Neutrophil (primary cell): ENCODE measurements around the gene MAST4.
A peak's percentile ranks its signal among the peaks of the same experiment; 100 is the strongest.
"Not testable (repeated sequence)": the region's sequence is repeated elsewhere in the genome, so short reads cannot be mapped to it uniquely, and the experiment has no call there.

ENCODE experiments used
- H3K27ac ChIP-seq: fragments of 200-600 bp; sonication (generic); 2 replicates; pipeline ENCODE4 v1.5.1; 2016; ENCODE audit warnings: mild to moderate bottlenecking, moderate library complexity
- H3K27me3 ChIP-seq: fragments of 200-600 bp; sonication (generic); 2 replicates; pipeline ENCODE4 v1.6.0; 2016; ENCODE audit warnings: mild to moderate bottlenecking
- H3K36me3 ChIP-seq: fragments of 200-600 bp; sonication (generic); 2 replicates; pipeline ENCODE4 v1.5.1; 2017
- H3K4me1 ChIP-seq, 2 experiments: fragments of 200-600 bp in 1 of 2; sonication (generic) in 1 of 2; 1 replicate in 1 of 2; 2 replicates in 1 of 2; pipeline versions ENCODE4 v1.5.1 to v1.6.1; 2013 to 2016; ENCODE audit warnings: low read depth in 1 of 2, low read length in 1 of 2, mild to moderate bottlenecking in 1 of 2, moderate library complexity in 1 of 2; ENCODE audit not compliant: control insufficient read depth in 1 of 2, insufficient read depth in 1 of 2
- H3K4me3 ChIP-seq, 2 experiments: fragments of 200-600 bp in 1 of 2; sonication (generic) in 1 of 2; 1 replicate in 1 of 2; 2 replicates in 1 of 2; pipeline ENCODE4 v1.5.1; 2013 to 2016; ENCODE audit warnings: low read depth in 1 of 2, low read length in 1 of 2, mild to moderate bottlenecking in 1 of 2, moderate library complexity in 1 of 2
- H3K9me3 ChIP-seq: fragments of 200-600 bp; sonication (generic); 2 replicates; pipeline ENCODE4 v1.5.1; 2016
- CTCF ChIP-seq: fragments of 200-600 bp; sonication (generic); IDR thresholded peaks from 2 replicates; pipeline ENCODE4 v1.5.1; 2016; ENCODE audit warnings: antibody characterized with exemption

MAST4 gene

GRCh38 chr5:67164856-67165525, 568.8 kb downstream of the MAST4 start:
- Histone ChIP-seq H3K9me3 (no peaks in the 10 kb centered on the region), H3K36me3 (no peaks in the 10 kb centered on the region), H3K27me3 (no peaks in the 10 kb centered on the region), H3K4me3 (no peak overlapping the region), H3K4me1 (peaks cover 10 to 13% of the 10 kb centered on the region in 2 experiments), H3K27ac (no peak overlapping the region)
- TF ChIP-seq CTCF: no peak

- H3K36me3 ChIP-seq: no peaks in the 10 kb centered on the region
- peak; percentile 73 for TF ChIP-seq CTCF
- peak overlapping the region; percentile 41 to 68 for H3K4me3 ChIP-seq
- no peaks in the 10 kb centered on the region for H3K9me3 ChIP-seq
- no peaks in the 10 kb centered on the region for H3K27me3 ChIP-seq
- H3K27ac ChIP-seq: peak overlapping the region; percentile 75
- peaks cover 10 to 13% of the 10 kb centered on the region in 2 experiments for H3K4me1 ChIP-seq
Observed at GRCh38 chr5:67165526-67166459, 569.6 kb downstream of the MAST4 start.

GRCh38 chr5:67166460-67167285, 570.5 kb downstream of the MAST4 start:
- Histone ChIP-seq H3K36me3 (no peaks in the 10 kb centered on the region), H3K4me1 (peaks cover 10 to 13% of the 10 kb centered on the region in 2 experiments), H3K27me3 (no peaks in the 10 kb centered on the region), H3K27ac (peak overlapping the region; percentile 75), H3K4me3 (peak overlapping the region; percentile 41 to 68), H3K9me3 (no peaks in the 10 kb centered on the region)
- TF ChIP-seq CTCF: no peak

GRCh38 chr5:67168069-67168468, 571.9 kb downstream of the MAST4 start:
- Histone ChIP-seq H3K27me3 (no peaks in the 10 kb centered on the region), H3K4me3 (no peak overlapping the region), H3K9me3 (no peaks in the 10 kb centered on the region), H3K4me1 (peaks cover 10 to 13% of the 10 kb centered on the region in 2 experiments), H3K36me3 (no peaks in the 10 kb centered on the region), H3K27ac (no peak overlapping the region)
- no peak for TF ChIP-seq CTCF

DNA sequence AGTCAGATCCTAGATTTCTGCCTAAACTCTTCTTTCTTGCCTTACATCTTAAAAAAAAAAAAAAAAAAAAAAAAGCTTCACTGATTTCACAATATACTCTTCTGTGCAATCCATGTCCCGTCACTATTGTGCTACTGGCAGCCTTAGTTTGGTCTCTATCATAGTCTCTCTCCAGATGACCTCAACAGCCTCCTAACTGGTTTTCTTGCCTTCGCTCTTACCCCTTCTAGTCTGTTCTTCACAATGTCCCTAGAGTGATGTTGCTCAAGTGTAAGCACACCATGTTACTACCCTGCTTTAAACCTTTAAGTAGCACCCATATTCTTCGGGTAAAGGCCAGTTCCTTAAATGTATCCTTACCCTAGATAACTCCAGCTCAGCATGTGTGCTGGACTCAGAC, 574.6 kb downstream of the MAST4 start:
- Histone ChIP-seq H3K4me1 (peaks cover 10 to 11% of the 10 kb centered on the region in 2 experiments), H3K27ac (no peak overlapping the region), H3K9me3 (no peaks in the 10 kb centered on the region), H3K36me3 (no peaks in the 10 kb centered on the region), H3K27me3 (no peaks in the 10 kb centered on the region), H3K4me3 (no peak overlapping the region)
- TF ChIP-seq CTCF: no peak

- H3K4me3 ChIP-seq, H3K9me3 ChIP-seq, H3K36me3 ChIP-seq, H3K27me3 ChIP-seq, H3K27ac ChIP-seq: not testable (repeated sequence)
- H3K4me1 ChIP-seq: peaks cover 0 to 12% of the 10 kb centered on the region in 2 experiments
Observed at GRCh38 chr5:67173351-67173750, 577.2 kb downstream of the MAST4 start.
